HG03571 (cell line): ENCODE results near the gene FPR3.
"Not testable (repeated sequence)": the region's sequence is repeated elsewhere in the genome, so short reads cannot be mapped to it uniquely, and the experiment has no call there.

Experiments used
- ATAC-seq: cut with Tn5 transposase; IDR thresholded peaks from one replicate; pipeline ENCODE4 v1.9.1; 2021; ENCODE audit not compliant: unreplicated experiment

FPR3 gene

DNA sequence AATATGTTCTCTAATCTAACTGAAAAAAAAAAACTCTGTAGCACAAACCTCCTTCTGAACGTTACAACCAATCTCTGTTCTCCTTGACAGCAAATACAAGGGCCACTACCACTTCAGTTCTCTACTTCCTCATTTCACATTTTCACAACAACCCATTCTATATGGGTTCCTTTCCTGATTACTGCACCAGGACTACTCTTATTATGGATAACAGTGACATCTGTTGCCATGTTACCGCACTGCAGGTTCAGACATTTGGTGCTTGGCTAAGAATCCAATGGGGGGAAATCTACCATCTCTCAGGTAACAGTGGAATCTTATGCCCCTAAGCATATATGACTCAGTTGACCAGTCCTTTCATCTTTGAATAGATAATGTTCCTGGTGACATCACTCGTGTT is 11.6 kb upstream of the FPR3 start:
- ATAC-seq: no peak

GRCh38 chr19:51784109-51784785 is 10.7 kb upstream of the FPR3 start:
- no peak for ATAC-seq

DNA sequence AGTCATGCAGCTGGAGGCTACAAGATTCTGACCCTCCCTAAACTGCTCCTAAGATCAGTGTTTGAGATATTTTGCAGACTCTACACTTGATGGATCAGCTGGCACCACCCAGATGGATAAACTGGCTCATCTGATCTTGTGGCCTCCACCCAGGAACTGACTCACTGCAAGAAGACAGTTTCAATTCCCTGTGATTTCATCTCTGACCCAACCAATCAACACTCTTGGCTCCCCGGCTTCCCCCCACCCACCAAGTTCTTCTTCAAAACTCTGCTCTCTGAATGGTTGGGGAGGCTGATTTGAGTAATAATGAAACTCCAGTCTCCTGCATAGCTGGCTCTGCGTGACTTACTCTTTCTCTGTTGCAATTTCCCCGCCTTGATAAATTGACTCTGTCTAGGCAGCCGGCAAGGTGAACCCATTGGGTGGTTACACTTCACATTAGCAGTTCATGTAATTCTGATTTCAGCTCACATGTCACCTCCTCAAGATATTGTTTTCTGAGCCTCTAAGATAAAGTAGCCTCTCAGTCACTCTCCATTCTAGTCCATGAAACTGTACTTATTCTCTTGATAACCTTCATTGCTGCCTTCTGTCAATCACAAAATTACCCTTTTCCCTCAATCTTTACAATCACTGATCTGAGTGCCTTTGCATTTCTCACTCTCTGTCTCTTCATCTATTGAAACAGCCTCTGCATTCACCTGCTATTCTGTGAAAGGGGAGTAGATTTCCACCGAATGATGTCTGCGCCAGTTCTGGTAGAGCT is 9.9 kb upstream of the FPR3 start:
- ATAC-seq: no peak

DNA sequence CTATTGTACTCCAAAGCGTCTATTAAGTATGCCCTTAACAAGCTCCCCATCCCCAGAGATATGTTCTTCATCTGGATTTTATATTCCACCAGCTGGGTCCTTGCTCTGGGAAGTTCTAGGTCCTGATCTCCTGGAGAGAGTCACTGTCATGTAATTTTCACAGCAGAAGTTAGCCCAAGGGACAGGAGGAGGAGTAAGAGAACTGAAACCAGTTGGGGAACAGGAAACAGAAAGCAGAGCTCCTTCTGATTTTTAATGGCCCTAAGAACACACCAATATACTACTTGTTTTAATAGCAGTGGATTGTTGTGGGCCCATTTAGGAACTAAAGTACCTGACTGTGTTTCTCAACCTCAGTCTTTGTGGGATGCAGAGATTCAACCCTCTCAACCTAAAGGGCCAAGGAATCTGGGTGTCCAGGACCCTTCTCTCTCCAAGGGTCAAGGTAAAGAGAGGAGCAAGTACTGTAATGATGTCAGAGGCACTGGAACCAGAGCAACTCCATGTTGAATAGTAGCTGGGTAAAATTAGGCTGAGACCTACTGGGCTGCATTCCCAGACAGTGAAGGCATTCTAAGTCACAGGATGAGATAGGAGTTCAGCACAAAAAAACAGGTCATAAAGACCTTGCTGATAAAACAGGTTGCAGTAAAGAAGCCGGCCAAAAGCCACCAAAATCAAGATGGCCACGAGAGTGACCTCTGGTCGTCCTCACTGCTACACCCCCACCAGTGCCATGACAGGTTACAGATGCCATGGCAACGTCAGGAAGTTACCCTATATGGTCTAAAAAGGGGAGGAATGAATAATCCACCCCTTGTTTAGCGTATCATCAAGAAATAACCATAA is 8.1 kb upstream of the FPR3 start:
- ATAC-seq: no peak

DNA sequence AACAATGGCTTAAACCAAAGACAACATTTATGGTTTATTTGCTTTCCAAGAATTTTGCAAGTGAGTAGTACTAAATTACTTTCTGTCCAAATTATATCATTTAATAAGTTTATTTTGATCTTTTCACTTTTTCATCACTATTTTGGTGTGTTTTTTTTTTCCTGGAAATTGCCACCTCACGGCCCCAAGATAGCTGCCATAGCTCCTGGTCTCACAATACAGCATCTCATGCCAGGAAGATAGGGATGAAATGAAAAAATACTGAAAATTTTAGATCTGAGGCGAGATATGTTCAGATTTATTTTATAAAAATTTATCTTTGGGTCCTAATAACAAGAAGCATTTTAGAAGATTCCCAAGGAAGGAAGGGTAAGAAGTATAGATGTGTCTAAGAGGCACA is 6.9 kb upstream of the FPR3 start:
- ATAC-seq: no peak

DNA sequence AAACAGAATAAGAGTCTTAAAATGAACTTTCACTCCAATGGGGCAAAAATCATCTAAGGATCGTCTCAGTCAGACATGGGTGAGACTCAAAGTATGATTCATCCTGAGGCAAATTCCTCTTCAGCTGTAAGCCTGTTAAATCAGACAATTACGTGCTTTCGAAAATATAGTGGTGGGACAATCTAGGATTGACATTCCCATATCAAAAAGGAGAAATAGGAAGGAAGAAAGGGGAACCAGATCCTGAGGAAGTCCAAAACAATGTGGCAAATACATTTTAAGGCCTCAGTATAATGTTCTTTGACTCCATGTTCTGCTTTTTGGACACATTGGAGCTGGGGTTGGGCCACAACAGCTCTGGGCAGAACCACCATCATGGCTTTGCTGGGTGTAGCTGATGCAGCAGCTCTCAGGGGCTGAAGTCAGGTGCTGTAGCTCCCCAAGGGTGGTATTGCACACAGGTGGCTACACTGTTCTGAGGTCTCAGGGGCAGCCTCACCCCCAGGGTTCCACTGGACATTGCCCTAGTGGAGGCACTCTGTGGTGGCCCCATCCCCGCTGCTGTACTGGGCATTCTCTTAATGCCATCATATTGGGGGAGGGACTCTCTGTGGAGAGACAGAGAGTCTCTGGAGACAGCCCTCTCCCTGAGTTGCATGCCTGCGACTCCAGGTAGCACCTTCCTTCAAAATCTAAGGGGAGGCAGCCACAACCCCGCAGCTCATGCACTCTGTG is 5.7 kb upstream of the FPR3 start:
- ATAC-seq: no peak

GRCh38 chr19:51792932-51793331 is 2.0 kb upstream of the FPR3 start:
- no peak for ATAC-seq

GRCh38 chr19:51793994-51794393 is 963 bp upstream of the FPR3 start:
- no peak for ATAC-seq

GRCh38 chr19:51796195-51796679 is 1.3 kb downstream of the FPR3 start:
- no peak for ATAC-seq

GRCh38 chr19:51797480-51797879 is 2.5 kb downstream of the FPR3 start:
- no peak for ATAC-seq

DNA sequence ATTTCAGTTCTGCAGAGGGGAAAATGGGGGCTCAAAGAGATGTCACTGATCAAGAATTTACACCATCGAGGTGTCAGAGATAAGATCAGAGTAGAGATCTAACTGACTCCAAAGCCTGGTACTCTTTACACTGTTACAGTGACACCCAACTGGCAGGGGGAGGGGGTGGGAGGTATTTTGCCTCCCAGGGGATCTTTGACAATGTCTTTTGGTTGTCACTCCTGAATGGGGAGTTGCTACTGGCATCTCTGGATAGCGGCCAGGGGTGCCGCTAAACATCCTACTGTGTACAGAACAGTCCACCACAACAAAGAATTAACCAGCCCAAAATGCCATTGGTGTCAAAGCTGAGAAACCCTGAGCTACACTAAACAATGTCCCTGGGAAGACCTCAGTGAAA is 3.1 kb downstream of the FPR3 start:
- no peak for ATAC-seq

GRCh38 chr19:51799034-51799773 is 4.2 kb downstream of the FPR3 start:
- no peak for ATAC-seq

GRCh38 chr19:51799774-51800472 is 5.0 kb downstream of the FPR3 start:
- ATAC-seq: no peak

DNA sequence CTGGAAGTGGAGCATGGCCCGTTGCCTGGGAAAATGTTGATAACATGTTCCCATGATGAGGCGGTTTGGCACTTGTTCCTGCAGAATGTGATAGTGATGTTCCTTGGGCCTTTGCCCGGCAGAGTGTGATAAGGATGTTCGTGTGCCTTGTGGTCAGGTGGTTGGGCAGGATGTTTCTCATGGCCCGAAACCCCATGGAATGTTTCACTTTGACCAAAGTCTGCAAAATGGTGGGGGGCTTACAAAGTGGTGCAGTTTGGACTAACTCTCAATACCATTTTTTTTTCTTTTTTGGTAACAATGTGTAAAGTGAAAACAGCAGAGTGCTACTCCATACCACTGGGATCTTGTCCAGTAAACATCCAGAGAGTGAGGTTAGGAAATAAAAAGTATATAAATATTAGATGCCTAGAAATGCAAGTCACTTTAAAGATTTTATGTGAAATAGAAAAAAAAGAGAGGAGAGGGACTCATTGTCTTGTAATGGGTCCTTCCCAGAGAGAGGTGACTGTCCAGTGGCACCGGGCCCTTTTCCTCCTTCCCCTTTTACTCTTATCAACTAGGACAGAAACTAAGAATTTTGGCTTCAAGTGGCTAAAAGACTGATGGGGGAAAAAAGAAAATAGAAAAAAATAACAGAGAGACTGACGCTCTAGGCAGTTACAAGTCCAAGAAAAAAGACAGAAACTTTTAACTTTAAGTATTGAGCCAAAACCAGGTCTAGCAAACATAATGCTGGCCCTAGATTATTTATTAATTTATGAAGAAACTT is 5.7 kb downstream of the FPR3 start:
- ATAC-seq: no peak

- ATAC-seq: no peak
Observed at GRCh38 chr19:51802775-51803174, 7.8 kb downstream of the FPR3 start.

DNA sequence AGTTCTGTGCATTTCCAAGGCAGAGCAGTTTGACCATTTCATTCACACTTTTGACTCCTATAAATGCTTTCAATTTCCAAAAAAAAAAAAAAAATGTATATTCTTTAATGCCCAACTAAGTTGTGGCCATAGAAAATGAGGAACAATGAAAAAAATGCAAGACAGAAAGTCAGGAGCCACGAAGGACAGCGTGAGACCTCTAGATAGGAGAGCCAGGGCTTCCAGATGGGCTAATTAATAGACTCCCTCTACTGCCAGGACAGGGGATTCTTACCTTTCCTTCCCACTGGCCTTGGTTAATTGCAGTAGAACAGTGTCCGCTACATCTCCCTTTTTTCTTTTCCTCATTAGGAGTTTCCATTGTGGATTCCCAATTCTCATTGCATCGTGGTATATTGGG is 8.6 kb downstream of the FPR3 start:
- no peak for ATAC-seq

- ATAC-seq: no peak
Observed at GRCh38 chr19:51803967-51804366, 9.0 kb downstream of the FPR3 start.

- not testable (repeated sequence) for ATAC-seq
Observed at GRCh38 chr19:51804789-51805188, 9.8 kb downstream of the FPR3 start.

- ATAC-seq: not testable (repeated sequence)
Observed at GRCh38 chr19:51805396-51805795, 10.4 kb downstream of the FPR3 start.
